NCI-H187 treated with DMSO at 0.1 percent for 48 hours (cell line): ENCODE measurements around the gene KDM7A.
"Not testable (repeated sequence)": the region's sequence is repeated elsewhere in the genome, so short reads cannot be mapped to it uniquely, and the experiment has no call there.

Experiments
- DNase-seq: peaks from one replicate; lab custom pipeline; 2025; lab: John Stamatoyannopoulos, UW

The KDM7A gene

GRCh38 chr7:140176811-140177702 lies at the start of gene KDM7A:
TSS of gene KDM7A (minus strand) at chr7:140176983. CDS start at chr7:140176937, 46 bp downstream.
- peak; percentile 41 for DNase-seq

GRCh38 chr7:140225562-140226249 lies 48.9 kb upstream of the KDM7A start:
- DNase-seq, result no peak

GRCh38 chr7:140223515-140224221 lies 46.9 kb upstream of the KDM7A start:
- no peak for DNase-seq

GRCh38 chr7:140222814-140223213 lies 46.0 kb upstream of the KDM7A start:
- no peak for DNase-seq

- DNase-seq, result no peak
These were observed 43.1 kb upstream of the KDM7A start for GRCh38 chr7:140219672-140220524.

GRCh38 chr7:140218656-140219055 lies 41.9 kb upstream of the KDM7A start:
- DNase-seq, result no peak

GRCh38 chr7:140217750-140218501 lies 41.1 kb upstream of the KDM7A start:
- no peak for DNase-seq

- DNase-seq, result no peak
These were observed 38.5 kb upstream of the KDM7A start for GRCh38 chr7:140215281-140215680.

- no peak for DNase-seq
These were observed 37.4 kb upstream of the KDM7A start for GRCh38 chr7:140214075-140214684.

- no peak for DNase-seq
These were observed 36.9 kb upstream of the KDM7A start for GRCh38 chr7:140213684-140214074.

- no peak for DNase-seq
These were observed 35.5 kb upstream of the KDM7A start for GRCh38 chr7:140212100-140212881.

GRCh38 chr7:140211698-140212097 lies 34.9 kb upstream of the KDM7A start:
- no peak for DNase-seq

GRCh38 chr7:140209866-140210609 lies 33.3 kb upstream of the KDM7A start:
- no peak for DNase-seq

- DNase-seq, result no peak
These were observed 30.0 kb upstream of the KDM7A start for GRCh38 chr7:140206616-140207389.

- DNase-seq, result no peak
These were observed 28.8 kb upstream of the KDM7A start for GRCh38 chr7:140205600-140205999.

GRCh38 chr7:140203556-140203955 lies 26.8 kb upstream of the KDM7A start:
- no peak for DNase-seq

- not testable (repeated sequence) for DNase-seq
These were observed 26.2 kb upstream of the KDM7A start for GRCh38 chr7:140202942-140203341.

GRCh38 chr7:140201393-140201792 lies 24.6 kb upstream of the KDM7A start:
- DNase-seq, result no peak
